T-cell (primary cell): ENCODE results near the gene XPNPEP1. TPM values are rescaled to one million over a fixed set of nuclear protein-coding genes. Genes with fewer than 3 reads are reported as not detected.

ENCODE experiments used
- ATAC-seq, 4 experiments: fragments of 200-7000 bp in 3 of 4; fragments of 150-1000 bp in 1 of 4; cut with Tn5 transposase; replicated peaks in 1 of 4; 1 replicate in 3 of 4; 2 replicates in 1 of 4; pipeline ENCODE4 v1.10.0; 2021; ENCODE audit warnings: moderate library complexity in 3 of 4, mild to moderate bottlenecking in 2 of 4, moderate number of reproducible peaks in 1 of 4
- CTCF ChIA-PET, 2 donors: fragments of 300-600 bp; sonication (Branson Sonifier 250); formaldehyde crosslinking; loops; one replicate each; lab custom pipeline; 2022; ENCODE audit warnings: antibody characterized with exemption in 2 of 2; lab: Charles Lee
- POLR2A ChIA-PET, 2 donors: fragments of 300-600 bp; sonication (Branson Sonifier 250); formaldehyde crosslinking; loops; one replicate each; lab custom pipeline; 2022; ENCODE audit warnings: antibody characterized with exemption in 2 of 2; lab: Charles Lee
- DNase-seq, 35 experiments: peaks; one replicate each; pipeline versions ENCODE4 v3.0.0 to v3.0.0-alpha.2; 2013 to 2023
- H3K27ac ChIP-seq: one replicate; pipeline ENCODE4 v1.5.1; 2013; ENCODE audit warnings: low read length
- H3K27me3 ChIP-seq, 2 experiments: replicated peaks in 1 of 2; 1 replicate in 1 of 2; 2 replicates in 1 of 2; pipeline versions ENCODE4 v1.6.1 to v1.7.0; 2013; ENCODE audit warnings: low read length in 1 of 2, mixed read lengths in 1 of 2; ENCODE audit not compliant: control insufficient read depth in 2 of 2, insufficient read depth in 2 of 2; ENCODE audit errors: extremely low read depth in 1 of 2
- H3K36me3 ChIP-seq, 2 donors: 1 replicate in 1 of 2; 2 replicates in 1 of 2; pipeline versions ENCODE4 v1.6.1 to v1.7.0; 2013; ENCODE audit warnings: low read length in 1 of 2; ENCODE audit not compliant: control insufficient read depth in 2 of 2, insufficient read depth in 1 of 2; ENCODE audit errors: extremely low read depth in 1 of 2
- H3K4me1 ChIP-seq, 2 experiments: 1 replicate in 1 of 2; 2 replicates in 1 of 2; pipeline versions ENCODE4 v1.6.1 to v1.7.0; 2013; ENCODE audit warnings: low read length in 2 of 2, mixed read lengths in 1 of 2; ENCODE audit not compliant: insufficient read depth in 2 of 2, control insufficient read depth in 1 of 2; ENCODE audit errors: extremely low read depth in 1 of 2
- H3K4me3 ChIP-seq, 2 donors: 1 replicate in 1 of 2; 2 replicates in 1 of 2; pipeline versions ENCODE4 v1.5.1 to v1.7.0; 2013; ENCODE audit warnings: mild to moderate bottlenecking in 2 of 2, low read length in 1 of 2, moderate library complexity in 1 of 2; ENCODE audit not compliant: control insufficient read depth in 1 of 2; ENCODE audit errors: extremely low read depth in 1 of 2
- H3K9me3 ChIP-seq: 2 replicates; pipeline ENCODE4 v1.7.0; 2013
- H3K27ac Mint-ChIP-seq, 2 donors: one replicate each; pipeline ENCODE4 v1.8.0; 2020 to 2021; ENCODE audit warnings: mild to moderate bottlenecking in 2 of 2, mixed read lengths in 2 of 2
- H3K27me3 Mint-ChIP-seq, 2 donors: one replicate each; pipeline ENCODE4 v1.8.0; 2021 to 2022; ENCODE audit warnings: mixed read lengths in 2 of 2
- H3K36me3 Mint-ChIP-seq: one replicate; pipeline ENCODE4 v1.8.0; 2021; ENCODE audit warnings: mixed read lengths
- H3K4me1 Mint-ChIP-seq, 3 donors: one replicate each; pipeline ENCODE4 v1.8.0; 2020 to 2022; ENCODE audit warnings: mixed read lengths in 3 of 3, mild to moderate bottlenecking in 1 of 3
- H3K4me3 Mint-ChIP-seq, 3 donors: one replicate each; pipeline ENCODE4 v1.8.0; 2020 to 2022; ENCODE audit warnings: mild to moderate bottlenecking in 3 of 3, mixed read lengths in 3 of 3, moderate library complexity in 3 of 3
- H3K9me3 Mint-ChIP-seq, 3 donors: one replicate each; pipeline ENCODE4 v1.8.0; 2020 to 2022; ENCODE audit warnings: mixed read lengths in 3 of 3
- WGBS: methylation state at CpG from one replicate; pipeline ENCODE4 v1.1.5; 2013; ENCODE audit warnings: missing lambda C conversion rate; ENCODE audit not compliant: insufficient coverage; 5-methylcytosine and 5-hydroxymethylcytosine counted together
- total RNA-seq, 35 experiments: library from RNA in 6 of 35; stranded (reverse) in 6 of 35; fragments of 120-200 nt in 1 of 35; gene quantifications; one replicate each; pipeline versions ENCODE4 v1.2.1 to v1.2.4 and lab custom pipeline; 2013 to 2026

The XPNPEP1 gene
- 10 to 100 TPM; 40.0 to 63.9 (median 44.6) TPM for total RNA-seq
- 41.2 TPM for total RNA-seq (2013)
- 42.4 to 94.2 (median 67.7) reads per million in 29 experiments for total RNA-seq (lab: John Stamatoyannopoulos, UW)

GRCh38 chr10:109922976-109923921 is at the start of gene XPNPEP1:
Gene XPNPEP1, minus strand, starts transcription at chr10:109923511. Its CDS starts 78 bp downstream, at chr10:109923433.
- peak within 1 kb of the TSS; percentile 72 to 89 (median 88) for H3K4me3 Mint-ChIP-seq
- POLR2A ChIA-PET = no interaction called here
- H3K4me1 Mint-ChIP-seq = peaks cover 49 to 58% (median 54%) of the 10 kb centered on the region in 3 donors
- WGBS = 3% methylated on average over 105 of the region's 105 CpGs
- peak within 1 kb of the TSS; percentile 86 for H3K27ac ChIP-seq
- peaks cover 0 to 40% of the 10 kb centered on the region in 2 experiments for H3K4me1 ChIP-seq
- no peaks in the 10 kb centered on the region for H3K27me3 Mint-ChIP-seq
- no peaks in the 10 kb centered on the region for H3K36me3 Mint-ChIP-seq
- peak within 1 kb of the TSS; percentile 71 to 78 for H3K4me3 ChIP-seq
- peak; percentile 91 to 94 (median 92) for ATAC-seq
- no peaks in the 10 kb centered on the region for H3K9me3 Mint-ChIP-seq
- H3K27me3 ChIP-seq = no peaks in the 10 kb centered on the region
- no peaks in the 10 kb centered on the region for H3K9me3 ChIP-seq
- CTCF ChIA-PET = interaction anchor here in 1 of 2 donors (0.5 kb wide), 1 partner anchor 287 kb away, joined by 3 read pairs; no protein-coding TSS in a partner anchor
- DNase-seq = peak; percentile 53 to 90 (median 68)
- H3K27ac Mint-ChIP-seq = peak within 1 kb of the TSS; percentile 86 to 88
- no peaks in the 10 kb centered on the region for H3K36me3 ChIP-seq

GRCh38 chr10:109972372-109973001 is 49.2 kb upstream of the XPNPEP1 start:
- H3K36me3 ChIP-seq = no peaks in the 10 kb centered on the region
- WGBS = no CpG with 5 or more reads among the region's 2 CpGs
- H3K4me3 Mint-ChIP-seq = no peak overlapping the region
- H3K9me3 ChIP-seq = no peaks in the 10 kb centered on the region
- no peaks in the 10 kb centered on the region for H3K36me3 Mint-ChIP-seq
- no peak overlapping the region for H3K27ac Mint-ChIP-seq
- ChIA-PET POLR2A (no interaction called here), CTCF (interaction anchor here in 1 of 2 donors (0.5 to 1.2 kb wide), 3 partner anchors 10 to 30 kb away, joined by 3 to 5 read pairs (median 3); no protein-coding TSS in a partner anchor)
- peaks cover 3 to 4% of the 10 kb centered on the region in 2 donors for H3K27me3 Mint-ChIP-seq
- no peaks in the 10 kb centered on the region for H3K9me3 Mint-ChIP-seq
- no peak overlapping the region for H3K27ac ChIP-seq
- H3K4me3 ChIP-seq = no peak overlapping the region
- ATAC-seq (no peak), DNase-seq (no peak)
- H3K4me1 Mint-ChIP-seq = peaks cover 0 to 3% (median 0%) of the 10 kb centered on the region in 3 donors
- H3K27me3 ChIP-seq = peaks cover 0 to 2% of the 10 kb centered on the region in 2 experiments
- no peaks in the 10 kb centered on the region for H3K4me1 ChIP-seq

- H3K4me1 Mint-ChIP-seq = peaks cover 0 to 2% (median 0%) of the 10 kb centered on the region in 3 donors
- no peak overlapping the region for H3K27ac Mint-ChIP-seq
- 100% methylated on average over 1 of the region's 3 CpGs for WGBS
- Histone ChIP-seq H3K27ac (no peak overlapping the region), H3K9me3 (no peaks in the 10 kb centered on the region), H3K27me3 (peaks cover 0 to 2% of the 10 kb centered on the region in 2 experiments), H3K4me3 (no peak overlapping the region), H3K4me1 (no peaks in the 10 kb centered on the region), H3K36me3 (no peaks in the 10 kb centered on the region)
- H3K4me3 Mint-ChIP-seq = no peak overlapping the region
- ATAC-seq (no peak), DNase-seq (no peak)
- H3K9me3 Mint-ChIP-seq = no peaks in the 10 kb centered on the region
- H3K36me3 Mint-ChIP-seq = no peaks in the 10 kb centered on the region
- peaks cover 3 to 4% of the 10 kb centered on the region in 2 donors for H3K27me3 Mint-ChIP-seq
- ChIA-PET CTCF (interaction anchor here in 1 of 2 donors (0.5 to 1.4 kb wide), 4 partner anchors 11 to 611 kb away, joined by 3 to 5 read pairs (median 4); no protein-coding TSS in a partner anchor), POLR2A (interaction anchor here in 1 of 2 donors (0.7 kb wide), 1 partner anchor 51 kb away, joined by 3 read pairs; no protein-coding TSS in a partner anchor)
Observed at GRCh38 chr10:109971634-109972033, 48.3 kb upstream of the XPNPEP1 start.

GRCh38 chr10:109969760-109970346 is 46.5 kb upstream of the XPNPEP1 start:
- ChIA-PET CTCF (no interaction called here), POLR2A (no interaction called here)
- Histone ChIP-seq H3K27ac (no peak overlapping the region), H3K4me1 (no peaks in the 10 kb centered on the region), H3K4me3 (no peak overlapping the region), H3K36me3 (no peaks in the 10 kb centered on the region), H3K9me3 (no peaks in the 10 kb centered on the region), H3K27me3 (peaks cover 0 to 2% of the 10 kb centered on the region in 2 experiments)
- peaks cover 3 to 4% of the 10 kb centered on the region in 2 donors for H3K27me3 Mint-ChIP-seq
- no peak overlapping the region for H3K4me3 Mint-ChIP-seq
- no peak for ATAC-seq
- DNase-seq = no peak
- H3K27ac Mint-ChIP-seq = no peak overlapping the region
- no peaks in the 10 kb centered on the region for H3K36me3 Mint-ChIP-seq
- WGBS = 86% methylated on average over 6 of the region's 8 CpGs
- no peaks in the 10 kb centered on the region for H3K4me1 Mint-ChIP-seq
- no peaks in the 10 kb centered on the region for H3K9me3 Mint-ChIP-seq

- Mint-ChIP-seq H3K4me3 (no peak overlapping the region), H3K4me1 (peaks cover 0 to 2% (median 0%) of the 10 kb centered on the region in 3 donors), H3K9me3 (no peaks in the 10 kb centered on the region), H3K27me3 (peaks cover 3 to 4% of the 10 kb centered on the region in 2 donors), H3K36me3 (no peaks in the 10 kb centered on the region), H3K27ac (no peak overlapping the region)
- Histone ChIP-seq H3K4me3 (no peak overlapping the region), H3K4me1 (no peaks in the 10 kb centered on the region), H3K36me3 (no peaks in the 10 kb centered on the region), H3K27ac (no peak overlapping the region), H3K27me3 (peaks cover 0 to 2% of the 10 kb centered on the region in 2 experiments), H3K9me3 (no peaks in the 10 kb centered on the region)
- DNase-seq (no peak), ATAC-seq (no peak)
- 83% methylated on average over 13 of the region's 14 CpGs for WGBS
- POLR2A ChIA-PET = interaction anchor here (0.7 kb wide), 2 partner anchors 110 to 1516 kb away, joined by 3 to 4 read pairs; no protein-coding TSS in a partner anchor
- CTCF ChIA-PET = no interaction called here
Observed at GRCh38 chr10:109968953-109969759, 45.8 kb upstream of the XPNPEP1 start.
